Lung (tissue), 12 donors: ENCODE data around the gene NDUFB6. TPM values are rescaled to one million over a fixed set of nuclear protein-coding genes. Genes with fewer than 3 reads are reported as not detected.
A peak's percentile ranks its signal among the peaks of the same experiment; 100 is the strongest.

Experiments used
- ATAC-seq: fragments of 200-7000 bp; cut with Tn5 transposase; one replicate; pipeline ENCODE4 v1.9.1; 2020; ENCODE audit warnings: moderate number of reproducible peaks; ENCODE audit not compliant: insufficient read depth, low FRiP score
- DNase-seq, 3 donors: peaks; one replicate each; pipeline ENCODE4 v3.0.0-alpha.2; 2013 to 2017
- H3K27ac ChIP-seq, 2 donors: one replicate each; pipeline ENCODE4 v1.5.1; 2013; ENCODE audit warnings: mild to moderate bottlenecking in 2 of 2, moderate library complexity in 2 of 2, control low read depth in 1 of 2, inconsistent platforms in 1 of 2, low read depth in 1 of 2, low read length in 1 of 2
- H3K27me3 ChIP-seq, 3 donors: one replicate each; pipeline ENCODE4 v1.5.1; 2013; ENCODE audit warnings: low read length in 2 of 3; ENCODE audit not compliant: control insufficient read depth in 3 of 3, insufficient read depth in 3 of 3
- H3K36me3 ChIP-seq, 4 donors: one replicate each; pipeline ENCODE4 v1.5.1; 2013; ENCODE audit warnings: low read length in 4 of 4, mild to moderate bottlenecking in 1 of 4, moderate library complexity in 1 of 4; ENCODE audit not compliant: control insufficient read depth in 4 of 4, insufficient read depth in 4 of 4
- H3K4me1 ChIP-seq, 5 donors: one replicate each; pipeline ENCODE4 v1.5.1; 2013; ENCODE audit warnings: low read length in 5 of 5, mild to moderate bottlenecking in 2 of 5, moderate library complexity in 1 of 5; ENCODE audit not compliant: control insufficient read depth in 5 of 5, insufficient read depth in 5 of 5
- H3K4me3 ChIP-seq: one replicate; pipeline ENCODE4 v1.5.1; 2013; ENCODE audit warnings: mild to moderate bottlenecking, control low read depth, moderate library complexity
- H3K9ac ChIP-seq, 2 donors: one replicate each; pipeline ENCODE4 v1.5.1; 2013; ENCODE audit warnings: low read length in 2 of 2, control low read depth in 1 of 2; ENCODE audit not compliant: insufficient read depth in 1 of 2
- H3K9me3 ChIP-seq, 4 donors: one replicate each; pipeline ENCODE4 v1.5.1; 2013; ENCODE audit warnings: low read length in 3 of 4, mild to moderate bottlenecking in 1 of 4, moderate library complexity in 1 of 4; ENCODE audit not compliant: control insufficient read depth in 4 of 4, insufficient read depth in 3 of 4
- WGBS, 2 donors: extraction: QIAGEN DNeasy Blood & Tissue Kit; methylation state at CpG; one replicate each; pipeline ENCODE4 v1.1.7; 2013; 5-methylcytosine and 5-hydroxymethylcytosine counted together
- polyA plus RNA-seq, 2 donors: library from polyadenylated mRNA; stranded (reverse); fragments of 200-250 nt; gene quantifications; one replicate each; pipeline ENCODE4 v1.2.1, GENCODE V29; 2013
- total RNA-seq, 2 donors: library from RNA; depleted of rRNA in 1 of 2; stranded (reverse); fragments of >200 nt in 1 of 2; gene quantifications; one replicate each; pipeline ENCODE4 v1.2.1, GENCODE V29; 2014 to 2021
- TF ChIP-seq, protein P1 (sequence below): IDR thresholded peaks from 2 replicates; pipeline ENCODE4 v1.5.1; 2012; ENCODE audit warnings: mild to moderate bottlenecking; ENCODE audit errors: control extremely low read depth, extremely low read depth
- donor health status: control.
- donor health status: control.
- donor health status: Bipolar disorder and iron deficiency.
- donor health status: healthy.
- donor health status: DM: yes; HTN: yes; CAD: no.

NDUFB6 gene
- total and polyA plus RNA-seq, 4 donors, result 34.4 to 48.6 (median 42.2) TPM

DNA sequence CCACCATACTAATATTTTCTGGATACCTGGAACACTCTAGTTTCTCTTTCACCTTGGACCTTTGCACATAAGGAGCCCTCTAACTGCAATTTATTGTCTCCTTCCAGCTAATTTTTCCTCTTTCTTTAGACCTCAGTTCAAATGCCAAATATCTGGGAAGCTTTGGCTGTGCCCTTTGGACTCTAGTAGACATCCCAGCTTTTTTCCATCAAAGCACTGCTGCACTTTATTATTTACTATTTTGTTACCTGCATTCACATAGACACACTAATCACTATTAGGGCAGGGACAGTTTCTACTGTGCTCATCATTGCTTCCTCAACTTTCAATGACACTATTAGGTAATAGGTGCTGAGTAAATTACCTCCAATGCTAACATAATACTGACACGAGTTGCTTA, 49.0 kb downstream of the NDUFB6 start:
- H3K27ac ChIP-seq, result no peak overlapping the region
- H3K9ac ChIP-seq, result no peak overlapping the region
- ATAC-seq (no peak), DNase-seq (peak in 1 of 3 donors; percentile 7)
- H3K27me3 ChIP-seq, result no peaks in the 10 kb centered on the region
- H3K9me3 ChIP-seq, result no peaks in the 10 kb centered on the region
- H3K4me3 ChIP-seq, result no peak overlapping the region
- WGBS, 2 donors, result 36 to 78% methylated on average over 1 of the region's 1 CpG
- H3K4me1 ChIP-seq, result peaks cover 0 to 20% (median 6%) of the 10 kb centered on the region in 5 donors
- H3K36me3 ChIP-seq, result peaks cover 0 to 1% (median 0%) of the 10 kb centered on the region in 4 donors
- TF ChIP-seq, protein P1, sequence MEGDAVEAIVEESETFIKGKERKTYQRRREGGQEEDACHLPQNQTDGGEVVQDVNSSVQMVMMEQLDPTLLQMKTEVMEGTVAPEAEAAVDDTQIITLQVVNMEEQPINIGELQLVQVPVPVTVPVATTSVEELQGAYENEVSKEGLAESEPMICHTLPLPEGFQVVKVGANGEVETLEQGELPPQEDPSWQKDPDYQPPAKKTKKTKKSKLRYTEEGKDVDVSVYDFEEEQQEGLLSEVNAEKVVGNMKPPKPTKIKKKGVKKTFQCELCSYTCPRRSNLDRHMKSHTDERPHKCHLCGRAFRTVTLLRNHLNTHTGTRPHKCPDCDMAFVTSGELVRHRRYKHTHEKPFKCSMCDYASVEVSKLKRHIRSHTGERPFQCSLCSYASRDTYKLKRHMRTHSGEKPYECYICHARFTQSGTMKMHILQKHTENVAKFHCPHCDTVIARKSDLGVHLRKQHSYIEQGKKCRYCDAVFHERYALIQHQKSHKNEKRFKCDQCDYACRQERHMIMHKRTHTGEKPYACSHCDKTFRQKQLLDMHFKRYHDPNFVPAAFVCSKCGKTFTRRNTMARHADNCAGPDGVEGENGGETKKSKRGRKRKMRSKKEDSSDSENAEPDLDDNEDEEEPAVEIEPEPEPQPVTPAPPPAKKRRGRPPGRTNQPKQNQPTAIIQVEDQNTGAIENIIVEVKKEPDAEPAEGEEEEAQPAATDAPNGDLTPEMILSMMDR, result no peak

DNA sequence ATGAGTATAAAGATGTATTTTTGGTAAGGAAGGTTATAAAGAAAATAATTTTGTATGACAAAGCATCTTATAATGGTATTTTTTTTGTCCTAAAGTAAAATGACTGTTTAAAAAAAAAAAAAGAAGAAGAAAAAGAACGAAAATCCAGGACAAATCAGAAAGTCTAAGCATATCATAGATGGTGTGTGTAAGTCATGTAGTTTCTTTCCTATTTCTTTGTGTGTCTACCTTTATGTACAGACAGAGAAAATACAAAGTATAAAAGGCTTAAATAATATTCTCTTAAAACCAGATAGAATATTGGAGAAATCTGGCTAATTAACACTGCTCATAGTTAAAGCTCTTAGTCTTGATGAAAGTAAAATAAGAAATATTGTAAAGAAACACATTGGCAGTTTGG, 54.7 kb downstream of the NDUFB6 start:
- TF ChIP-seq, protein P1, result no peak
- Histone ChIP-seq H3K9me3 (no peaks in the 10 kb centered on the region), H3K4me1 (peaks cover 0 to 10% (median 0%) of the 10 kb centered on the region in 5 donors)

DNA sequence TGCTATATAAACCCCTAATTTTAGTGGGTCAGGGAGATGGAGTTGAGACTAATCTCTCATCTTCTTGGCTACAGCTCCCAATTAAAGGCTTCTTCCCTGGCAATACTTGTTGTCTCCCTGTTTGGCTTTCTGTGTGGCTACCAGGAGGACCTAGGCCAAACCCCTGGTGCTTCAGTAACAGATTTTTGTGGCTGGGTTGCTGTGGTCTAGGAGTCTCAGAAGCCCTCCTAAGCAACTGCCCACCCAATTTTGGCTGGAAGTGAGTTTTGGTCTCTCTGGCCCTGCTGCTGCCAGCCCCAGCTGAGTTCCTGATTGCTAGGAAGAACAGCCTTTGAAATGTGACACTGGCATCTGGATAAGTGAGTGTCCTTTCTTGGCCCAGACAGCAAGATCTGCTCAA, 56.7 kb downstream of the NDUFB6 start:
- no peak for ATAC-seq
- Histone ChIP-seq H3K36me3 (no peaks in the 10 kb centered on the region), H3K9ac (no peak overlapping the region), H3K27ac (no peak overlapping the region), H3K4me1 (peaks cover 0 to 2% (median 0%) of the 10 kb centered on the region in 5 donors), H3K27me3 (no peaks in the 10 kb centered on the region), H3K9me3 (no peaks in the 10 kb centered on the region), H3K4me3 (no peak overlapping the region)
- TF ChIP-seq, protein P1, result no peak
- no peak for DNase-seq

More for the DNA sequence above, 54.7 kb downstream of the NDUFB6 start:
- 89 to 100% methylated on average over 1 of the region's 1 CpG for WGBS, 2 donors
- H3K27me3 ChIP-seq, result no peaks in the 10 kb centered on the region
- H3K4me3 ChIP-seq, result no peak overlapping the region
- DNase-seq (no peak), ATAC-seq (no peak)
- no peak overlapping the region for H3K9ac ChIP-seq
- no peak overlapping the region for H3K27ac ChIP-seq
- peaks cover 0 to 1% (median 0%) of the 10 kb centered on the region in 4 donors for H3K36me3 ChIP-seq

DNA sequence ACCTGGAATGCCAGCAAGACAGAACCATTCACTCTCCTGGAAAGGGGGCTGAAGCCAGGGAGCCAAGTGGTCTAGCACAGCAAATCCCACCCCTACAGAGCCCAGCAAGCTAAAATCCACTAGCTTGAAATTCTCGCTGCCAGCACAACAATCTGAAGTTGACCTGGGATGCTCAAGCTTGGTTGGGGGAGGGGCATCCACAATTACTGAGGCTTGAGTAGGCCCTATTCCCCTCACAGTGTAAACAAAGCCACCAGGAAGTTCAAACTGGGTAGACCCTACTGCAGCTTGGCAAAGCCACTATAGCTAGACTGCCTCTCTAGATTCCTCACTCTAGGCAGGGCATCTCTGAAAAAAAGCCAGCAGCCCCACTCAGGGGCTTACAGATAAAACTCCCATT, 64.2 kb downstream of the NDUFB6 start:
- no peaks in the 10 kb centered on the region for H3K27me3 ChIP-seq
- peak in 1 of 3 donors; percentile 8 for DNase-seq
- no peak overlapping the region for H3K9ac ChIP-seq
- no peaks in the 10 kb centered on the region for H3K9me3 ChIP-seq
- H3K4me1 ChIP-seq, result peaks cover 0 to 7% (median 0%) of the 10 kb centered on the region in 5 donors
- ATAC-seq, result no peak
- H3K4me3 ChIP-seq, result no peak overlapping the region
- peaks cover 0 to 3% (median 0%) of the 10 kb centered on the region in 4 donors for H3K36me3 ChIP-seq
- WGBS, 2 donors, result 84 to 90% methylated on average over 1 of the region's 1 CpG
- TF ChIP-seq, protein P1, result no peak
- H3K27ac ChIP-seq, result no peak overlapping the region
